ENCODE measurements around the gene CHI3L2.

GRCh38 chr1:111227851-111228747 lies 586 bp downstream of the CHI3L2 start:
- TF ChIP-seq CTCF (conservative IDR thresholded peaks at IDR 0.05) (no peak), ZFX (IDR thresholded peaks at IDR 0.05) (no peak)
